A549 (cell line): Measurements from ENCODE around the gene UPB1. TPM values are rescaled to one million over a fixed set of nuclear protein-coding genes. Genes with fewer than 3 reads are reported as not detected.

ENCODE experiments used
- ATAC-seq, 2 experiments: fragments of 200-7000 bp in 1 of 2; fragments of >200 bp in 1 of 2; cut with Nextera tagmentation in 1 of 2; cut with Tn5 transposase in 1 of 2; 3 replicates each; pipeline versions ENCODE4 v1.8.0 to v1.9.1; 2018 to 2020; ENCODE audit warnings: mild to moderate bottlenecking in 1 of 2, moderate library complexity in 1 of 2
- CTCF ChIA-PET: fragments of 300-600 bp; sonication (Branson Sonifier 250); formaldehyde crosslinking; extraction: SDS; loops from one replicate; lab custom pipeline; 2021; ENCODE audit warnings: antibody characterized with exemption, inconsistent platforms; lab: Yijun Ruan, JAX
- POLR2A ChIA-PET: fragments of 350-600 bp; formaldehyde crosslinking; extraction: SDS; loops from one replicate; lab custom pipeline; 2021; ENCODE audit warnings: antibody characterized with exemption, inconsistent platforms; lab: Yijun Ruan, JAX
- DNase-seq, 2 experiments: peaks; one replicate each; pipeline versions ENCODE4 v3.0.0 to v3.0.0-alpha.2; 2011 to 2016; ENCODE audit warnings: low read depth in 1 of 2, low spot score in 1 of 2
- FAIRE-seq: peaks from 2 replicates; lab custom pipeline; 2011; peaks lifted over from hg19 to GRCh38; lab: Jason Lieb, UNC
- H3K27ac ChIP-seq, 2 experiments: fragments of >200 bp; sonication (Bioruptor Twin); formaldehyde crosslinking; 3 replicates each; pipeline ENCODE4 v1.5.1; 2016 to 2017
- H3K4me1 ChIP-seq: fragments of >200 bp; sonication (Bioruptor Twin); formaldehyde crosslinking; 3 replicates; pipeline ENCODE4 v1.6.1; 2016
- H3K4me2 ChIP-seq: fragments of >200 bp; sonication (Bioruptor Twin); formaldehyde crosslinking; 3 replicates; pipeline ENCODE4 v1.6.1; 2016
- H3K4me3 ChIP-seq: fragments of >200 bp; sonication (Bioruptor Twin); formaldehyde crosslinking; 3 replicates; pipeline ENCODE4 v1.5.1; 2016
- H3K9me3 ChIP-seq: fragments of >200 bp; sonication (Bioruptor Twin); formaldehyde crosslinking; 3 replicates; pipeline ENCODE4 v1.6.1; 2016
- BCL3 ChIP-seq: fragments of >200 bp; sonication (Bioruptor Twin); formaldehyde crosslinking; IDR thresholded peaks from 3 replicates; pipeline ENCODE4 v1.6.1; 2016
- CBX8 ChIP-seq: fragments of 200-600 bp; sonication (generic); IDR thresholded peaks from 2 replicates; pipeline ENCODE4 v1.6.1; 2016
- CEBPB ChIP-seq, 2 experiments: fragments of >200 bp in 1 of 2; sonication (Bioruptor Twin) in 1 of 2; formaldehyde crosslinking in 1 of 2; IDR thresholded peaks; 2 replicates each; pipeline ENCODE4 v1.6.1; 2012 to 2016
- CHD2 ChIP-seq: fragments of 150-350 bp; IDR thresholded peaks from 2 replicates; pipeline ENCODE4 v1.6.1; 2014; ENCODE audit warnings: low read length; ENCODE audit not compliant: partially characterized antibody
- CHD4 ChIP-seq: fragments of 200-600 bp; sonication (generic); IDR thresholded peaks from 2 replicates; pipeline ENCODE4 v1.6.1; 2016; ENCODE audit warnings: antibody characterized with exemption, mild to moderate bottlenecking, borderline replicate concordance
- CTCF ChIP-seq: fragments of >200 bp; sonication (Bioruptor Twin); formaldehyde crosslinking; IDR thresholded peaks from 3 replicates; pipeline ENCODE4 v1.5.1; 2016
- EHMT2 ChIP-seq: fragments of 200-600 bp; sonication (generic); IDR thresholded peaks from 2 replicates; pipeline ENCODE4 v1.6.1; 2016; ENCODE audit warnings: antibody characterized with exemption, low read depth, mild to moderate bottlenecking, moderate library complexity
- ELK1 ChIP-seq: fragments of 150-350 bp; IDR thresholded peaks from 2 replicates; pipeline ENCODE4 v1.6.1; 2014; ENCODE audit warnings: low read depth, mild to moderate bottlenecking, low read length
- EP300 ChIP-seq, 2 experiments: fragments of >200 bp; sonication (Bioruptor Twin); formaldehyde crosslinking; IDR thresholded peaks; 2 replicates in 1 of 2; 3 replicates in 1 of 2; pipeline ENCODE4 v1.6.1; 2016 to 2017
- ESRRA ChIP-seq: fragments of 150-350 bp; IDR thresholded peaks from 2 replicates; pipeline ENCODE4 v1.6.1; 2014; ENCODE audit warnings: mild to moderate bottlenecking, low read length, borderline replicate concordance
- FOSL2 ChIP-seq, 2 experiments: fragments of 450-650 bp in 1 of 2; fragments of >200 bp in 1 of 2; sonication (Bioruptor Twin) in 1 of 2; formaldehyde crosslinking; IDR thresholded peaks; 2 replicates each; pipeline versions ENCODE4 v1.5.0 to v1.6.1; 2016 to 2020; ENCODE audit warnings: mild to moderate bottlenecking in 1 of 2, moderate library complexity in 1 of 2
- FOXS1 ChIP-seq: fragments of 250-450 bp; sonication (Bioruptor Pico); IDR thresholded peaks from 2 replicates; pipeline ENCODE4 v1.5.0; 2020; ENCODE audit warnings: mild to moderate bottlenecking, moderate library complexity
- GATA3 ChIP-seq: IDR thresholded peaks from 2 replicates; pipeline ENCODE4 v1.6.1; 2012; ENCODE audit warnings: borderline replicate concordance
- HOXA7 ChIP-seq: fragments of 250-450 bp; sonication (Bioruptor Pico); IDR thresholded peaks from 2 replicates; pipeline ENCODE4 v1.5.0; 2020; ENCODE audit warnings: mild to moderate bottlenecking, moderate library complexity
- JUNB ChIP-seq: fragments of >200 bp; sonication (Bioruptor Twin); formaldehyde crosslinking; IDR thresholded peaks from 2 replicates; pipeline ENCODE4 v1.6.1; 2016
- KDM5A ChIP-seq: fragments of 200-600 bp; sonication (generic); IDR thresholded peaks from 2 replicates; pipeline ENCODE4 v1.6.1; 2016; ENCODE audit warnings: antibody characterized with exemption, mild to moderate bottlenecking
- NFE2L2 ChIP-seq: fragments of 150-350 bp; conservative IDR thresholded peaks from 2 replicates; pipeline ENCODE4 v1.6.1; 2014; ENCODE audit warnings: low read length
- PHF8 ChIP-seq: fragments of 200-600 bp; sonication (generic); IDR thresholded peaks from 2 replicates; pipeline ENCODE4 v1.6.1; 2016; ENCODE audit warnings: low read depth, mild to moderate bottlenecking, antibody characterized with exemption, moderate library complexity, borderline replicate concordance
- POLR2AphosphoS2 ChIP-seq: conservative IDR thresholded peaks from 2 replicates; pipeline ENCODE4 v1.6.1; 2012; ENCODE audit warnings: low read length, improper control_type of control experiment, inconsistent platforms
- RAD21 ChIP-seq, 2 experiments: fragments of >200 bp in 1 of 2; sonication (Bioruptor Twin) in 1 of 2; formaldehyde crosslinking in 1 of 2; IDR thresholded peaks in 1 of 2; conservative IDR thresholded peaks in 1 of 2; 2 replicates in 1 of 2; 3 replicates in 1 of 2; pipeline ENCODE4 v1.6.1; 2012 to 2018; ENCODE audit warnings: inconsistent platforms in 1 of 2
- RARB ChIP-seq: fragments of 250-450 bp; sonication (Bioruptor Pico); IDR thresholded peaks from 2 replicates; pipeline ENCODE4 v1.8.0; 2021; ENCODE audit warnings: mild to moderate bottlenecking, moderate library complexity
- SMC3 ChIP-seq: fragments of >200 bp; sonication (Bioruptor Twin); formaldehyde crosslinking; IDR thresholded peaks from 3 replicates; pipeline ENCODE4 v1.6.1; 2018; ENCODE audit warnings: inconsistent platforms
- TP53 ChIP-seq: fragments of 250-450 bp; sonication (Bioruptor Pico); IDR thresholded peaks from 2 replicates; pipeline ENCODE4 v1.5.0; 2021; ENCODE audit warnings: mild to moderate bottlenecking, moderate library complexity
- USF2 ChIP-seq: fragments of 450-650 bp; IDR thresholded peaks from 2 replicates; pipeline ENCODE4 v1.6.1; 2014; ENCODE audit warnings: antibody characterized with exemption
- ZNF302 ChIP-seq: fragments of 250-450 bp; sonication (Bioruptor Pico); IDR thresholded peaks from 2 replicates; pipeline ENCODE4 v1.9.0; 2021; ENCODE audit warnings: inconsistent platforms, mild to moderate bottlenecking, moderate library complexity
- WGBS: methylation state at CpG from one replicate; pipeline ENCODE4 v1.1.6; 2017; ENCODE audit errors: missing lambda C conversion rate; 5-methylcytosine and 5-hydroxymethylcytosine counted together
- polyA plus RNA-seq, 4 experiments: library from polyadenylated mRNA; depleted of rRNA in 3 of 4; stranded (reverse); fragments of >200 nt; fragmentation: RNase III in 1 of 4; extraction: RNeasy Plus Mini Kit Qiagen cat#74134 plus additional on column Dnase treatment in 1 of 4; gene quantifications; 2 replicates in 3 of 4; 3 replicates in 1 of 4; pipeline ENCODE4 v1.2.3, GENCODE V29; 2011 to 2017

The UPB1 gene
- polyA plus RNA-seq, 2 of the 4 experiments (the other 2 are of a cell fraction), result 0.04 TPM; not detected in 1

- TF ChIP-seq CTCF (no peak), CHD2 (no peak), ELK1 (no peak), NFE2L2 (no peak), POLR2AphosphoS2 (no peak), KDM5A (no peak), CHD4 (no peak), JUNB (no peak)
- TF ChIP-seq, all 56 proteins: peak for 0
These were observed 28.7 kb downstream of the UPB1 start (continued) for GRCh38 chr22:24523873-24524272.

- Histone ChIP-seq H3K4me3 (no peak overlapping the region), H3K4me1 (peaks cover 12% of the 10 kb centered on the region), H3K4me2 (peak overlapping the region; percentile 27; the same call in 2 of the 3 replicates), H3K27ac (no peak overlapping the region), H3K9me3 (no peaks in the 10 kb centered on the region)
- FAIRE-seq (no peak), ATAC-seq (peak; percentile 84 to 85), DNase-seq (peak; percentile 67 to 73)
- TF ChIP-seq ESRRA, result no peak
- no peak for TF ChIP-seq FOXS1 (CRISPR knock-in tag)
- no peak for TF ChIP-seq TP53
- peak; percentile 67 for TF ChIP-seq CTCF
- no peak for TF ChIP-seq EHMT2
- no peak for TF ChIP-seq CEBPB (IDR thresholded peaks at IDR 0.05)
- peak; percentile 71 to 83 for TF ChIP-seq RAD21 (conservative IDR thresholded peaks at IDR 0.05 in 1 of 2, IDR thresholded peaks at IDR 0.05 in 1 of 2)
- TF ChIP-seq FOSL2 (IDR thresholded peaks at IDR 0.05), result no peak
- TF ChIP-seq FOSL2 (CRISPR knock-in tag; IDR thresholded peaks at IDR 0.05), result peak; percentile 66
- peak; percentile 74 for TF ChIP-seq SMC3
- POLR2A ChIA-PET, result no interaction called here
- CTCF ChIA-PET, result interaction anchor here (0.6 to 2.2 kb wide), 17 partner anchors 9 to 774 kb away, joined by 3 to 6 read pairs (median 4); no protein-coding TSS in a partner anchor
- 0% methylated on average over 7 of the region's 12 CpGs for WGBS
These were observed 30.4 kb downstream of the UPB1 start for GRCh38 chr22:24525416-24526037.

GRCh38 chr22:24526191-24526590, 31.1 kb downstream of the UPB1 start:
- Histone ChIP-seq H3K4me2 (no peak overlapping the region), H3K4me1 (peaks cover 12% of the 10 kb centered on the region), H3K4me3 (no peak overlapping the region), H3K9me3 (no peaks in the 10 kb centered on the region), H3K27ac (no peak overlapping the region)
- ATAC-seq (no peak), FAIRE-seq (no peak), DNase-seq (no peak)
- ChIA-PET POLR2A (no interaction called here), CTCF (interaction anchor here (0.6 to 2.2 kb wide), 18 partner anchors 8 to 775 kb away, joined by 3 to 6 read pairs (median 4); no protein-coding TSS in a partner anchor)
- WGBS, result 58% methylated on average over 2 of the region's 2 CpGs
- TF ChIP-seq USF2, result no peak
- TF ChIP-seq ZNF302 (CRISPR knock-in tag), result no peak
- TF ChIP-seq CBX8, result no peak
- TF ChIP-seq RAD21 (conservative IDR thresholded peaks at IDR 0.05 in 1 of 2, IDR thresholded peaks at IDR 0.05 in 1 of 2), result no peak
- TF ChIP-seq HOXA7 (CRISPR knock-in tag), result no peak
- no peak for TF ChIP-seq PHF8
- TF ChIP-seq RARB (CRISPR knock-in tag), result no peak
- TF ChIP-seq BCL3, result no peak
- TF ChIP-seq EHMT2, result no peak
- TF ChIP-seq CTCF, result no peak
- TF ChIP-seq GATA3, result no peak
- no peak for TF ChIP-seq EP300 (IDR thresholded peaks at IDR 0.05)
